ENCODE measurements around the gene MBNL1.

GRCh38 chr3:152293347-152294006, 24.7 kb downstream of the MBNL1 start:
- TF ChIP-seq CTCF (conservative IDR thresholded peaks at IDR 0.05; ENCODE audit: low read length) (no peak), EZH2phosphoT487 (IDR thresholded peaks at IDR 0.05; ENCODE audit: borderline replicate concordance, low read depth, low read length) (no peak)
